GM10248 (cell line): ENCODE results near the gene ACYP1.

Source experiments
- CTCF ChIA-PET: fragments of 300-600 bp; sonication (Branson Sonifier 250); formaldehyde crosslinking; extraction: SDS; loops from one replicate; lab custom pipeline; 2021; ENCODE audit warnings: antibody characterized with exemption; lab: Yijun Ruan, JAX
- POLR2A ChIA-PET: fragments of 350-650 bp; sonication (Branson Sonifier 250); formaldehyde crosslinking; extraction: SDS; loops from one replicate; lab custom pipeline; 2020; ENCODE audit warnings: antibody characterized with exemption; lab: Yijun Ruan, JAX
- DNase-seq: peaks from one replicate; pipeline ENCODE4 v3.0.0; 2012; ENCODE audit errors: extremely low spot score
- TF ChIP-seq, protein P1 (sequence below): IDR thresholded peaks from 2 replicates; pipeline ENCODE4 v1.5.1; 2012; ENCODE audit warnings: mild to moderate bottlenecking, low read depth; ENCODE audit errors: extremely low read depth, missing control alignments, control extremely low read depth

The ACYP1 gene

DNA sequence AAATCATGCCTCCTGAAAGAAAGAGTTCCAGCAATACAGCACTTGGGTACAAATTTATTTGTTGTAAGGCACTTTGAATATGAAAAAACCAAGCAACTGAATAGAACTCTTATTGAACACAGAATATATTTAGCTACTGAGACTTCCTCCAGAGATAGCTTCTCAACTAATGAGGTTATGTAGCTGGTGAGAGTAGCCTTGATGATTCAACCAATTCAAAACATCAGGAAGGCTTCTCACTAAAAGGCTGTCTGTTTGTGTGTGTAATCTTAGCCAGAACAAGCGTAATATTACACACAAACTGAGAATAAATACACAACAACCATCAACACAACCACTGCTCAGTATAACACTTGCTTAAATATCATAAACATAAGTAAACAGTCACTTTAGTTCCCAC lies 40.7 kb downstream of the ACYP1 start:
- POLR2A ChIA-PET, result no interaction called here
- TF ChIP-seq, protein P1, sequence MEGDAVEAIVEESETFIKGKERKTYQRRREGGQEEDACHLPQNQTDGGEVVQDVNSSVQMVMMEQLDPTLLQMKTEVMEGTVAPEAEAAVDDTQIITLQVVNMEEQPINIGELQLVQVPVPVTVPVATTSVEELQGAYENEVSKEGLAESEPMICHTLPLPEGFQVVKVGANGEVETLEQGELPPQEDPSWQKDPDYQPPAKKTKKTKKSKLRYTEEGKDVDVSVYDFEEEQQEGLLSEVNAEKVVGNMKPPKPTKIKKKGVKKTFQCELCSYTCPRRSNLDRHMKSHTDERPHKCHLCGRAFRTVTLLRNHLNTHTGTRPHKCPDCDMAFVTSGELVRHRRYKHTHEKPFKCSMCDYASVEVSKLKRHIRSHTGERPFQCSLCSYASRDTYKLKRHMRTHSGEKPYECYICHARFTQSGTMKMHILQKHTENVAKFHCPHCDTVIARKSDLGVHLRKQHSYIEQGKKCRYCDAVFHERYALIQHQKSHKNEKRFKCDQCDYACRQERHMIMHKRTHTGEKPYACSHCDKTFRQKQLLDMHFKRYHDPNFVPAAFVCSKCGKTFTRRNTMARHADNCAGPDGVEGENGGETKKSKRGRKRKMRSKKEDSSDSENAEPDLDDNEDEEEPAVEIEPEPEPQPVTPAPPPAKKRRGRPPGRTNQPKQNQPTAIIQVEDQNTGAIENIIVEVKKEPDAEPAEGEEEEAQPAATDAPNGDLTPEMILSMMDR, result no peak
- no peak for DNase-seq
- CTCF ChIA-PET, result interaction anchor here (1.0 to 2.0 kb wide), 5 partner anchors 10 to 77 kb away, joined by 3 to 7 read pairs (median 3); partner anchors contain the start of gene ACYP1

DNA sequence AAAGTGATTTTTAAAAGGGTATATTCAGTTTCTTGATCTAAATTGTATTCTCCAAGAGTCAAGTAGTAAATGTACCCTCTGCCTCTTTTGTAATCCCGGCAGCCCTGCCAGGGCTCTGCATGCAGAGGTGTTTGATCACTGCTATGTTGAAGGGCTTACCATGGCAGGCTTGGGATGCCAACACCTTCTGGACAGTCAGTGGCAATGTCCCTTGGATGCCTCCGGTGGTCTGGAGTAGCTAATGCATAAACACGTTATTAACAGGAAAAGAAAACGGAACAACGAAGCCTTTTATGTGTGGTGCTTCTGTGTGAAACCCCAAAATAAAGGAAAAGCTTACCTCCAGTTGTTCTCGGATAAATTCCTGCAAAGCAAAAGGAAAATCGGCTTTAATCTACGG lies 41.2 kb downstream of the ACYP1 start:
- no peak for DNase-seq
- ChIA-PET CTCF (interaction anchor here (1.0 to 2.0 kb wide), 5 partner anchors 10 to 77 kb away, joined by 3 to 7 read pairs (median 3); partner anchors contain the start of gene ACYP1), POLR2A (no interaction called here)
- TF ChIP-seq, protein P1, result no peak

- no peak for DNase-seq
- CTCF ChIA-PET, result interaction anchor here (1.0 to 1.3 kb wide), 4 partner anchors 9 to 410 kb away, joined by 3 to 4 read pairs (median 3); no protein-coding TSS in a partner anchor
- POLR2A ChIA-PET, result no interaction called here
- TF ChIP-seq, protein P1, result no peak
Observed at GRCh38 chr14:75018694-75019093, 45.1 kb downstream of the ACYP1 start.

- TF ChIP-seq, protein P1, result no peak
- POLR2A ChIA-PET, result no interaction called here
- DNase-seq, result no peak
- CTCF ChIA-PET, result interaction anchor here (1.6 kb wide), 1 partner anchor 71 kb away, joined by 3 read pairs; no protein-coding TSS in a partner anchor
Observed at GRCh38 chr14:75016815-75017214, 47.0 kb downstream of the ACYP1 start.

GRCh38 chr14:75015496-75015895 lies 48.3 kb downstream of the ACYP1 start:
- ChIA-PET POLR2A (no interaction called here), CTCF (interaction anchor here (1.6 to 3.9 kb wide), 2 partner anchors 12 to 70 kb away, joined by 3 to 16 read pairs; partner anchors contain the start of gene EIF2B2)
- no peak for DNase-seq
- TF ChIP-seq, protein P1, result no peak

GRCh38 chr14:75013290-75013689 lies 50.5 kb downstream of the ACYP1 start:
- CTCF ChIA-PET, result interaction anchor here (0.8 to 3.9 kb wide), 4 partner anchors 10 to 53 kb away, joined by 3 to 16 read pairs (median 6); partner anchors contain the start of gene EIF2B2

More at GRCh38 chr14:75013290-75013689, 50.5 kb downstream of the ACYP1 start:
- DNase-seq, result no peak
- POLR2A ChIA-PET, result interaction anchor here (0.5 to 1.3 kb wide), 3 partner anchors 10 to 753 kb away, joined by 3 to 5 read pairs (median 3); partner anchors contain the start of gene EIF2B2
- TF ChIP-seq, protein P1, result no peak
